ENCODE data around the gene TCAF1.

- TF ChIP-seq CTCF (IDR thresholded peaks at IDR 0.05) (no peak), POLR2A (IDR thresholded peaks at IDR 0.05) (no peak), EP300 (IDR thresholded peaks at IDR 0.05) (no peak), POLR2AphosphoS5 (IDR thresholded peaks at IDR 0.05) (no peak)
These were observed 34.4 kb upstream of the TCAF1 start for GRCh38 chr7:143936087-143937009.
